Measurements from ENCODE around the gene CIB4.

The CIB4 gene
- 0 to 0.10 (median 0) reads per million in 9 experiments for total RNA-seq

DNA sequence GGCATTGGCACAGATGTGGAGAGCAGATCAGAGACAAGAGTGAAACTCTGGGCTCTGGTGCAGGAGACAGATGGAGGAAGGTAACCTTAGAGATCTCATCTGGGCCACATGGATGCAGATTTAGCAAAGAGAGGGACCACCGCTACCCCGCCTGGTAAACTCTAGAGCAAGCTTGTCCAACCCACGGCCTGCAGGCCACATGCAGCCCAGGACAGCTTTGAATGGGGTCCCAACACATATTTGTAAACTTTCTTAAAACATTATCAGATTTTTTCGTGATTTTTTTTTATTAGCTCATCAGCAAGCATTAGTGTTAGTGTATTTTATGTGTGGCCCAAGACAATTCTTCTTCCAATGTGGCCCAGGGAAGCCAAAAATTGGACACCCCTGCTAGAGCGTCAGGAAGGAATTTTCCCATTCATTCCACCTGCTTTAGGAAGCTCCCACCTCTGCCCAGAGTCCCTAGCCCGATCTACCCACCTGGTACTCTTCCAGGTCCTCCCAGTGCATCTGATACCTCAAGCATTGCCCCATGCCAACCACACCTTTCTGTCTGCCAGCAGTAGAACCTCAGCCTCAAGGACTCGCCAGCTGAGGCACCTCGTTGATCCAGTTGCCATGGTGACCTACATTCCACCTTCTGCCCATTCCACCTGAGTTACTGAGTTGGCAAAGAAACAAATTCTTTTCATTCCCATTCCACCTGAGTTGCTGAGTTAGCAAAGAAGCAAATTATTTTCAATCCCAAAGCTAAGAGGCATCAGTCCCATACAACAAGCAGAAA is at the start of gene CIB4:
Gene CIB4 (minus strand): TSS at position 586 of the 784 bp plus-strand sequence. CDS start 52 bp downstream, at position 534.
- Mint-ChIP-seq H3K27ac (no peak within 1 kb of the TSS), H3K36me3 (ENCODE audit: insufficient read depth) (no peaks in the 10 kb centered on the region), H3K9me3 (no peaks in the 10 kb centered on the region), H3K4me1 (ENCODE audit: low read depth in 2 of 2) (no peaks in the 10 kb centered on the region), H3K4me3 (no peak within 1 kb of the TSS), H3K27me3 (peaks cover 34 to 47% of the 10 kb centered on the region in 2 donors)
- ATAC-seq (replicated peaks) (no peak), DNase-seq (no peak)

DNA sequence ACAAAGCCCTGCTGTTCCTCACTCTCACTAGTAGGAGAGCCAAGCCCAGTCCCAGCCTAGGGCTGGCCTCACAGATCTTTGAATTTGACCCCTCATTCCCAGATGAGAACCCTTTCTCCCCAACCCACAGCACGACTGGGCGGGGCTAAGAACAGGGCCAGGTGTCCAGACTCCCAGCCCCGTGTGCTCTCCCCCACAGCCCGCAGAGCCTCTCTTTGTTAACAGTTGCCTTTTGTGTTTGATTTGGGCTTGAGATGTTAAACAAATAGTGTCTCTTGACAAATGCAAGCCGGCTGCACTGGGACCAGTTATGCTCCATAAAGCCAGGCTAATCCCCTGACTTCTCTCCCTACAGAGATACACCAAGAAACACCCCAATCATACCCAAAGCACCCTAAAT is 46.6 kb upstream of the CIB4 start:
- Mint-ChIP-seq H3K4me3 (no peak overlapping the region), H3K36me3 (ENCODE audit: insufficient read depth) (no peaks in the 10 kb centered on the region), H3K27me3 (peaks cover 54 to 94% of the 10 kb centered on the region in 2 donors), H3K9me3 (no peaks in the 10 kb centered on the region), H3K4me1 (ENCODE audit: low read depth in 2 of 2) (peaks cover 0 to 2% of the 10 kb centered on the region in 2 donors), H3K27ac (no peak overlapping the region)
- ATAC-seq (replicated peaks) = no peak
- no peak for DNase-seq

DNA sequence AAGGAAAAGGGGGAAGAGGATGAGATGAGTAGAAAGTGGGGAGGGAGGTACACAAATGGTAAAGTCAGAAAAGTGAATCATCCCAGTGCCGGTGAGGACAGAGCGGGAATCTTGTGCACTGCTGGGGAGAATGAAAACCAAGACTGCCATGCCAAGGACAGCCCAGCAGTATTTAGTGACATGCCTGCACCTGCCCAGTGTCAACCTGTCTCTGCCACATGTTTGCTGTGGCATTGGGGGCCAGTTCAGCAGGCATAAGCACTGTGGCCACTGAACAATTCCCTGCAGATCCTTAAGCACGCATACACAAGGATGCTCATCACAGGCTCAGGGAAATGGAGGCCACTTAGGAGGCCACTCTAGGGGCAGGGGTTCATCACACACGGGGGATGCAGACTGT is 46.2 kb upstream of the CIB4 start:
- DNase-seq = no peak
- Mint-ChIP-seq H3K4me1 (ENCODE audit: low read depth in 2 of 2) (peaks cover 0 to 2% of the 10 kb centered on the region in 2 donors), H3K27ac (no peak overlapping the region), H3K4me3 (no peak overlapping the region), H3K27me3 (peaks cover 57 to 95% of the 10 kb centered on the region in 2 donors), H3K36me3 (ENCODE audit: insufficient read depth) (no peaks in the 10 kb centered on the region), H3K9me3 (no peaks in the 10 kb centered on the region)
- no peak for ATAC-seq (replicated peaks)

DNA sequence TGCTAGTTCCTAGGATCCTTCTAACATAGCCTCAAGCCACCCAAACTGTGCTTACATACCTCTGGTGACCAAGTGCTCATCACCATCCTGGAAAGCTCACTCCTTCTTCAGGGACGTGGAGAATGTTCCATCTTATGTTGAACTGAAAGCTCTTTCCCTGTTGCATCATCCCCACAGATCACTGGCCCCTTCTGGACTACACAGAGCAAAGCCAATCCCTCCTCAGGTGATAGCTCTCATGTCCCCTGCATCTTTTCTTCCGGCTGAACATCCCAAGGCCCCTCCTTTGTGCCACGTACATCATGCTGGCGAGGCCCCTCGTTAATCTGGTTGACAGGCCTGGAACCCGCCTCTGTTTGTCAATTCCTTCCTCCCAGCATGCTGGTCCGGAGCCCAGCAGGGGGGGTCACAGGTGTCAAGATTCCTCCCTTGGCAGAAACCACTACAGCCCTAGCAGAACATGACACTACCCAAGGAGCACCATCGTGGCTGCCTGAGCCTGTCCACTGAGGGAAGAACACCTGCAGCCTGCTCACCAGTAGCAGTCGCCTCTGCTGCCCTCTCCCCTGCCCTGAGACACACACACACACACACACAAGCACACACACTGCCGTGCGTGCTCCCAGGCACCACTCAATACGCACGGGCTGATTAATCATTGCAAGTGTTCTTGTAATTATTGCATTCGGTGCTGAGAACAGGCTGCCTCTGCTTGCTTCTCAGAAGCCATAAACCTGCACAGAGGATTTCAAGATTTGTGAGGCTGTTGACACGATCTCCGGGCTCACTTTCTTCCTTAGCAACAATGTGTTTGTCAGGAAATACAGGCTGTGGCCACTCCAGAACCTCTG is 45.0 kb upstream of the CIB4 start:
- H3K36me3 Mint-ChIP-seq (ENCODE audit: insufficient read depth) = no peaks in the 10 kb centered on the region
- ATAC-seq (replicated peaks) (no peak), DNase-seq (no peak)
- H3K4me1 Mint-ChIP-seq (ENCODE audit: low read depth in 2 of 2) = no peaks in the 10 kb centered on the region
- H3K27ac Mint-ChIP-seq = no peak overlapping the region
- H3K27me3 Mint-ChIP-seq = peaks cover 56 to 91% of the 10 kb centered on the region in 2 donors
- H3K9me3 Mint-ChIP-seq = no peaks in the 10 kb centered on the region
- H3K4me3 Mint-ChIP-seq = no peak overlapping the region

DNA sequence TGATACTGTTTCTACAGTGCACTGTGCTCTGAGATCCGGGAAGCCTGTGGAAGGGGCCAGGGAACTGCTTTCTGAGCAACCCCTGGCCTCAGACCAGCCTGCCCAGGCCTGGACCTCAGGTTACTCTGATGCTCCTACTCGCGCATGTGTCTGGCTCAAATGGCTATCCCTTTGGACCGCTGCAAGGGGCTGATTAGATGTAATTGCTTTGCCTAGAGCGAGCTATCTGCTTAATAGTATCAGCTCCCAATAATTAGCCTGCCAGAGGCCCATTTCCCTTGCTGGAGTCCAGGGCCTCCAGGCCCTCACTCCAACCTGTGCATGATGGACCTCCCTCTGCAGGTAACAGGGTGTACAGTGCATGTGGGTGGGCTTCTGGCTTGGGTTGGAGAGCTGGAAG is 44.2 kb upstream of the CIB4 start:
- H3K27me3 Mint-ChIP-seq = peaks cover 51 to 86% of the 10 kb centered on the region in 2 donors
- H3K27ac Mint-ChIP-seq = no peak overlapping the region
- no peaks in the 10 kb centered on the region for H3K4me1 Mint-ChIP-seq (ENCODE audit: low read depth in 2 of 2)
- H3K36me3 Mint-ChIP-seq (ENCODE audit: insufficient read depth) = no peaks in the 10 kb centered on the region
- ATAC-seq (replicated peaks) (no peak), DNase-seq (no peak)
- no peaks in the 10 kb centered on the region for H3K9me3 Mint-ChIP-seq
- no peak overlapping the region for H3K4me3 Mint-ChIP-seq

DNA sequence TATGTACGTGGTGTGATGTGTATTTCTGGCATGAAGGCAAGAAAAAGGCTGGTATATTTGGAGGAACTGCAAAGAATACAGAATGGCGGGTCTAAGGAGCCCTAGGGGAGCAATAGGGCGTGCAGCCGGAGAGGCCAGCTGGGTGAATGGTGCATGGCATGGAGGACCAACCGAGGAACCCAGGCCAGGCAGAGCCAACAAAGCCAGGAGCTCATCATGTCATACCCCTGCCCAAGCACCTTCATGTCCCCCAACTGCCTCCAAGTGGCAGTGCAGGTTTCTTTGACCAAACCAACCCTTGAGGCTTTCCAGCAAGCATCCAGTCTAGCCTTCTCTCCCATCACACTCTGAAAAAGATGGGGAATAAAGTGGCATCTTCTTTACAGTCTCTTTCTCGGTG is 42.4 kb upstream of the CIB4 start:
- Mint-ChIP-seq H3K4me1 (ENCODE audit: low read depth in 2 of 2) (no peaks in the 10 kb centered on the region), H3K36me3 (ENCODE audit: insufficient read depth) (no peaks in the 10 kb centered on the region), H3K4me3 (no peak overlapping the region), H3K9me3 (no peaks in the 10 kb centered on the region), H3K27ac (no peak overlapping the region), H3K27me3 (peaks cover 48 to 86% of the 10 kb centered on the region in 2 donors)
- DNase-seq (no peak), ATAC-seq (replicated peaks) (no peak)

DNA sequence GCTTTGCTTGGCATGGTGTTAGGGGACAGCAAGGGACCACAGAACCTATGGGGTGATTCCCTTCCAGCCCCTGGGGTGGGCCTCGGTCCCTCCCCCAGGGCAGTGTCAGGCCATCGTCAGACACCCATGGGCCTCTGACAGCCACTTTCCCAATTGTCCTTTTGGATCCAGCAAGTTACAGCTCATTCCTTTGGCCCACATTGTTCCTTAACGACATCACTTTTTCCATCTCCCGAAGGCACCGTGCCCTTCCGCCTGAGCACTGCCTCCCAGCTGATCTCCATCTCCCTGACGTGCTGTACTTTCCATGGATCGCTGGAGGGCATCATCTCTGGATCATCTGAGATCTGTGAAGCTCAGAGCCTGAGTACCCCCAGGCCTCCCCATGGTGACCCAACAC is 41.0 kb upstream of the CIB4 start:
- Mint-ChIP-seq H3K27me3 (peaks cover 50 to 84% of the 10 kb centered on the region in 2 donors), H3K4me1 (ENCODE audit: low read depth in 2 of 2) (no peaks in the 10 kb centered on the region), H3K4me3 (no peak overlapping the region), H3K9me3 (no peaks in the 10 kb centered on the region), H3K36me3 (ENCODE audit: insufficient read depth) (no peaks in the 10 kb centered on the region), H3K27ac (no peak overlapping the region)
- DNase-seq (no peak), ATAC-seq (replicated peaks) (no peak)

DNA sequence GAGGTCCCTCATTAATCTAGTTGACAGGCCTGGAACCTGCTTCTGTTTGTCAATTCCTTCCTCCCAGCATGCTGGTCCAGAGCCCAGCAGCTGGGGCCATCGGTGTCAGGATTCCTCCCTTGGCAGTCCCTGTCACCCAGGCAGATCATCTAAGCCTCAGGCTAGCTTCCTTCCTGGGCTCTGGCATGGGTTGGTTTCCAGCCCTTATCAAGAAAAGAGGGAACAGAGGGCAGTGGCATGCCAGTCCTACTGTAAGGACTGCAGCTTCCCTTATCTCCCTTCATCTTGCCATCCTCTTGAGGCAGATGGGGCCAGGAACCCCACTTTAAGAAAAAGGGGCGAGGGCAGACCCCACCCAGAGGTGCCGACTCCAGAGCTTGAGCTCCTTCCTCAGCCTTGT is 40.5 kb upstream of the CIB4 start:
- no peaks in the 10 kb centered on the region for H3K9me3 Mint-ChIP-seq
- no peaks in the 10 kb centered on the region for H3K4me1 Mint-ChIP-seq (ENCODE audit: low read depth in 2 of 2)
- no peak overlapping the region for H3K27ac Mint-ChIP-seq
- peaks cover 45 to 81% of the 10 kb centered on the region in 2 donors for H3K27me3 Mint-ChIP-seq
- H3K36me3 Mint-ChIP-seq (ENCODE audit: insufficient read depth) = no peaks in the 10 kb centered on the region
- no peak for DNase-seq
- no peak for ATAC-seq (replicated peaks)
- no peak overlapping the region for H3K4me3 Mint-ChIP-seq

DNA sequence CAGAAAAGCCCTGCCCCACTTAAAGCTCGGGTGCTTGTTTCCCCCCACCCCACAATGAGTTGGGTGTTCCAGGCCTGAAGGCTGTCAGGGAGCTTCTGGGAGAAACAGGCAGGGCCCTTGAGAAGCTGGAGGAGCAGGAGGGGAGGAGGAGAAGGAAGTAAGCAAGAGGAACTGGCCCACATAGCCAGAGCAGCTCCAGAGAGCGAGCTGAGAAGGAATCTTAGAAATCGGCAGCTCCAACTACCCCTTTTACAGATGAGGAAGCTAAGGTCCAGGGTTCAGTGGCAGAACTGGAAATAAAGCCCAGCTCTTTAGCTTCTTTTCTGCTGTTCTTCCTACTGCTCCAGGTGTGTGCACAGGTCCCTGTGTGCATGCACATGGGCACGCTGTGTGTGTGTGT is 38.7 kb upstream of the CIB4 start:
- Mint-ChIP-seq H3K9me3 (no peaks in the 10 kb centered on the region), H3K27ac (no peak overlapping the region), H3K27me3 (peaks cover 35 to 75% of the 10 kb centered on the region in 2 donors), H3K36me3 (ENCODE audit: insufficient read depth) (no peaks in the 10 kb centered on the region), H3K4me1 (ENCODE audit: low read depth in 2 of 2) (no peaks in the 10 kb centered on the region), H3K4me3 (no peak overlapping the region)
- no peak for ATAC-seq (replicated peaks)
- no peak for DNase-seq

DNA sequence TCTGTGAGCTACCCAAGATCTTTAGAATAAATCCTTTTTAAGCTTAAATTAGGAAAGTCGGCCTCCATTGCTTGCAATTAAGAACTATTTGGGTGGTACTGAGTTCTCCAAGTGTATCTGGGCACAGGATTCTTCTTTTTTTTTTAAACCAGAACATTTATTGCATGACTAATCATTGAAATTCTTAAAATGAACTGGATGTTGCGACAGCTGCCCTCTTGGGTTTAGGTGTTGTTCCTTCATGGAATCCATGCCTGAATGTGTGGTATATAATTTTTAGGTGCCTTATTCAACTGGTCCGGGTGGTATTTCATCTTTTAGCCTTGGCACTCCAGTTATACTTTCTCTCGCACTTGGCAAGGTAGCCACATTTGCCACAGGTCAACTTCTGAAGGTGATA is 36.9 kb upstream of the CIB4 start:
- DNase-seq (no peak), ATAC-seq (replicated peaks) (no peak)
- no peaks in the 10 kb centered on the region for H3K9me3 Mint-ChIP-seq
- no peak overlapping the region for H3K27ac Mint-ChIP-seq
- no peaks in the 10 kb centered on the region for H3K36me3 Mint-ChIP-seq (ENCODE audit: insufficient read depth)
- peaks cover 40 to 79% of the 10 kb centered on the region in 2 donors for H3K27me3 Mint-ChIP-seq
- H3K4me1 Mint-ChIP-seq (ENCODE audit: low read depth in 2 of 2) = no peaks in the 10 kb centered on the region
- no peak overlapping the region for H3K4me3 Mint-ChIP-seq

DNA sequence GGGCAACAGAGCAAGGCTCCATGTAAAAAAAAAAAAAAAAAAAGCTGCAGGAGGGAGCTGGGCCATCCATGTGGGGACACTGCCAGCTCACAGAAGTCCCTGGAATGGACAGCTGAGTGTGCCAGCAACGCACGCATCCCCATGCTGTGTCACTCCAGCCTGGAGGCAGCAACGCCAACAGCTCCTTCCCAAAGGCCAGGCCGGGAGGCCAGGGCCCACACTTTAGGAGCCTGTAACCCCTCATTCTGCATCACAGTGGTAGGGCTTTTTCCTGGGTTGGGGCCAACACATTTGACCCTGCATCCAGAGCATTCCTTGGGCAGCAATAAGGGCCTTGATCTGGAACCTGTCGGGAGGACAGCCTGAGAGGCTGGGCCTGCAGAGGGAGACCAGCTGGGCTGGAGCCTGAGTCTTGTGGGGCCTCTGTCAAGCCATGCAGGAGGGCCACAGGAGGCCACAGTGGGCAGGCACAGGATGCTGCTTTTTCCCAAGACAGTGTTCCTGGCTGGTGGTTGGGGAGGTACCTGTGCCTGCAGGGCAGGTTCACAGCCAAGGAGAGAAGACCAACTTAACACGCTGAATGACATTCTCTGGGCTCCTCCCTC is 34.6 kb upstream of the CIB4 start:
- no peak for ATAC-seq (replicated peaks)
- peaks cover 46 to 87% of the 10 kb centered on the region in 2 donors for H3K27me3 Mint-ChIP-seq
- H3K27ac Mint-ChIP-seq = no peak overlapping the region
- no peaks in the 10 kb centered on the region for H3K9me3 Mint-ChIP-seq
- H3K4me1 Mint-ChIP-seq (ENCODE audit: low read depth in 2 of 2) = no peaks in the 10 kb centered on the region
- no peaks in the 10 kb centered on the region for H3K36me3 Mint-ChIP-seq (ENCODE audit: insufficient read depth)
- no peak for DNase-seq
- H3K4me3 Mint-ChIP-seq = no peak overlapping the region

DNA sequence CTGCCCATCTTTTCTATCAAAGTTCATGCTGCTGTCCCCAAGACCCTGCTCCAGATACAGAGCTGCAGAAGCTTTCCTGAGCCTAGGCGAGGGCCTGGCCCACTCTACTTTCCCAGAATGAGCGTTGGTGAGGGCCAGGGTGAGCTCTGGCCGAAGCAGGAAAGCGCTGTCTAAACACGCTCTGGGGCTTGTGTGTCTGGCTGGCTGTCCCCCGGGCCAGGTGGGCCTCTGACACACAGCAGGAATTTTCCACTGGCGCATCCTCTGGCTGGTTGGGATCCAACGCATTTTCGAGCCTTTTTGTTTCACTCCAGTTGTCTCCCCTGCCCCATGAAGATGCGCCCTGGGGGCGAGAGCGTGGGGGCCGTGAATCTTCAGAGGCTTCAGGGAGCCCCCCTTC is 33.6 kb upstream of the CIB4 start:
- DNase-seq (no peak), ATAC-seq (replicated peaks) (no peak)
- H3K27ac Mint-ChIP-seq = no peak overlapping the region
- H3K4me1 Mint-ChIP-seq (ENCODE audit: low read depth in 2 of 2) = no peaks in the 10 kb centered on the region
- no peaks in the 10 kb centered on the region for H3K36me3 Mint-ChIP-seq (ENCODE audit: insufficient read depth)
- peaks cover 56 to 88% of the 10 kb centered on the region in 2 donors for H3K27me3 Mint-ChIP-seq
- no peaks in the 10 kb centered on the region for H3K9me3 Mint-ChIP-seq
- H3K4me3 Mint-ChIP-seq = no peak overlapping the region

DNA sequence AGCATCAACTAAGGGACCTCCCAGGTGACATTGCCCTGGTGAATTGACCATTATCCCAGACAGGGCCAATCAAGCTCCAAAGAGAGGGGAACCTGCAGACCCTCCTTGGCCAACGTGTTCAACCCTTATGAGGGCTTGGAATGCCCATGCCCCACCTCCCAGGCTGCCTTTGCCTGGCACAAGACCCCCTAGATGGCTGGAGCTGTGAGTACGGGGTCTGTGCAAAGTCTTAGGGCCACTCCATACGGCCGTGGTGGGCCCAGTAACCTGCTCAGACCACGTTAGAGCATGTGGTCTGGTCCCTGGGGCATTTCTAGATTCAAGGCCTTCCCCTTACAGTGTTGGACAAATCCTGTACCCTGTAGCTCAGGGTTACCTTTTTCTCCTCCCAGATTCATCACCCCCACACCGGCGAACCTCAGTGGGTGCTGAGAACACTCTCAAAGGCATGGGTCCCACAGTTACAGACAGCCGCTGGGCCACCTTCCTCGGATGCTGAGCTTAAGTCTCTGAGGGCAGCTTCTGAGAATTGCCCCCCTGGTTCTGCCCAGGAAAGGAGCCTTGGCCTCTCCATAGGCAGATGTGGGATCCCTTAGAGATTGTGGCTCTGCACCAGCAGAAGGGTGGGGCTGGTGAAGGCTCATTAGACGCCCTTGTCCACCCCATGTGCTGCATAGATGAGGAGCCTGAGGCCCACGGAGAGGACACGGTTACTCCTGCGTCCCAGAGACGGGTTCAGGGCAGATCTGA is 33.0 kb upstream of the CIB4 start:
- no peak for DNase-seq
- H3K9me3 Mint-ChIP-seq = no peaks in the 10 kb centered on the region
- H3K4me3 Mint-ChIP-seq = no peak overlapping the region
- peaks cover 58 to 88% of the 10 kb centered on the region in 2 donors for H3K27me3 Mint-ChIP-seq
- no peak for ATAC-seq (replicated peaks)
- no peaks in the 10 kb centered on the region for H3K36me3 Mint-ChIP-seq (ENCODE audit: insufficient read depth)
- peaks cover 0 to 2% of the 10 kb centered on the region in 2 donors for H3K4me1 Mint-ChIP-seq (ENCODE audit: low read depth in 2 of 2)
- H3K27ac Mint-ChIP-seq = no peak overlapping the region
